GM13977 (cell line): ENCODE measurements around the gene BBC3.
A peak's percentile ranks its signal among the peaks of the same experiment; 100 is the strongest.

ENCODE experiments used
- DNase-seq: peaks from one replicate; pipeline ENCODE4 v3.0.0; 2012; ENCODE audit warnings: low spot score
- in situ Hi-C: fragments of 300-500 bp; cut with MboI; formaldehyde crosslinking; loops from one replicate; pipeline ENCODE4 v1.12.0; 2022; ENCODE audit warnings: low sequenced_read_pairs, low pct_unique_long_range_greater_than_20kb, mixed read lengths, inconsistent platforms; ENCODE audit not compliant: unreplicated experiment
- TF ChIP-seq, protein P1 (sequence below): IDR thresholded peaks from 2 replicates; pipeline ENCODE4 v1.5.1; 2012; ENCODE audit warnings: mild to moderate bottlenecking, control low read depth; ENCODE audit not compliant: insufficient read depth; ENCODE audit errors: extremely low read depth, missing control alignments

The BBC3 gene

DNA sequence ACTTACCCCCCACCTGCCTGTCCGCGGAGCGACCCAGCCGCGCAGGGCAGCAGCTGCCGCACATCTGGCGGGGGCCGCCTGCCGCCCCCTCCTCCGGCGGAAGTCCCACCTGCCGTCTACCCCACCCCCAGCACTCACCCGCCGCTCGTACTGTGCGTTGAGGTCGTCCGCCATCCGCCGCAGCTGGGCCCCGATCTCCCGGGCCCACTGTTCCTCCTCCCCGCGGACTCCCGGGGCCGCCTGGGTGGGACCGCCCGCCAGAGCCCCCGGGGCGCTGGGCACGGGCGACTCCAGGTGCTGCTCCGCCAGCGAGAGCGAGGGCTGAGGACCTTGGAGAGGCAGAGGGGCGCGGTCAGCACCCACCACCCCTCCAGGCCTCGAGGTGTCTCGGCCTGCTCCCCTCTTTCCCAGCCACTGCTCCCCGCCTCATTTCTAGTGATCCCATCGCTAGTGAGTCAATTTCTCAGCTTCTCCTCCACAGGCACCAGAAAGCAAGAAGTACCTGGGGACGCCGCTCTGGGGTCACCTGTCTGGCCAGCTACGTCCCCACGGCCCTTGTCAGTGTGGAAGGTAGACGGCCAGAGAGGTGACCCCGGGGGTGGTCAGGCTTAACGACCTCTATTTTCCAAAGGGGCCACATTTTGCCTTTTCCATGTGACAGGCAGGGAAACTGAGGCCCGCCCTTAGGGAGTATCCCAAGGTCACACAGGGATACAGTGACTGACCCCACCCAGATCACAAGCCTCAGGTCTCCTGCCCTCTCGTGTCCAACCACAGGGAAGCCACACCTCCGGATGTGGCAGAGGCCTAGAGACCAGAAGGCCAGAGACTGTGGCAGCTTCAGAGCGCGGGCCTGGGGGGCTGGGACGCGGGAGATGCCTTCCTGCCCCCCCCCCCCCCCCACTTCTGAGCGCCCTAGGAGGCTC lies 4.3 kb downstream of the BBC3 start:
- DNase-seq, result peak; percentile 82
- in situ Hi-C loops, result no loop called here
- TF ChIP-seq, protein P1, sequence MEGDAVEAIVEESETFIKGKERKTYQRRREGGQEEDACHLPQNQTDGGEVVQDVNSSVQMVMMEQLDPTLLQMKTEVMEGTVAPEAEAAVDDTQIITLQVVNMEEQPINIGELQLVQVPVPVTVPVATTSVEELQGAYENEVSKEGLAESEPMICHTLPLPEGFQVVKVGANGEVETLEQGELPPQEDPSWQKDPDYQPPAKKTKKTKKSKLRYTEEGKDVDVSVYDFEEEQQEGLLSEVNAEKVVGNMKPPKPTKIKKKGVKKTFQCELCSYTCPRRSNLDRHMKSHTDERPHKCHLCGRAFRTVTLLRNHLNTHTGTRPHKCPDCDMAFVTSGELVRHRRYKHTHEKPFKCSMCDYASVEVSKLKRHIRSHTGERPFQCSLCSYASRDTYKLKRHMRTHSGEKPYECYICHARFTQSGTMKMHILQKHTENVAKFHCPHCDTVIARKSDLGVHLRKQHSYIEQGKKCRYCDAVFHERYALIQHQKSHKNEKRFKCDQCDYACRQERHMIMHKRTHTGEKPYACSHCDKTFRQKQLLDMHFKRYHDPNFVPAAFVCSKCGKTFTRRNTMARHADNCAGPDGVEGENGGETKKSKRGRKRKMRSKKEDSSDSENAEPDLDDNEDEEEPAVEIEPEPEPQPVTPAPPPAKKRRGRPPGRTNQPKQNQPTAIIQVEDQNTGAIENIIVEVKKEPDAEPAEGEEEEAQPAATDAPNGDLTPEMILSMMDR, result no peak

DNA sequence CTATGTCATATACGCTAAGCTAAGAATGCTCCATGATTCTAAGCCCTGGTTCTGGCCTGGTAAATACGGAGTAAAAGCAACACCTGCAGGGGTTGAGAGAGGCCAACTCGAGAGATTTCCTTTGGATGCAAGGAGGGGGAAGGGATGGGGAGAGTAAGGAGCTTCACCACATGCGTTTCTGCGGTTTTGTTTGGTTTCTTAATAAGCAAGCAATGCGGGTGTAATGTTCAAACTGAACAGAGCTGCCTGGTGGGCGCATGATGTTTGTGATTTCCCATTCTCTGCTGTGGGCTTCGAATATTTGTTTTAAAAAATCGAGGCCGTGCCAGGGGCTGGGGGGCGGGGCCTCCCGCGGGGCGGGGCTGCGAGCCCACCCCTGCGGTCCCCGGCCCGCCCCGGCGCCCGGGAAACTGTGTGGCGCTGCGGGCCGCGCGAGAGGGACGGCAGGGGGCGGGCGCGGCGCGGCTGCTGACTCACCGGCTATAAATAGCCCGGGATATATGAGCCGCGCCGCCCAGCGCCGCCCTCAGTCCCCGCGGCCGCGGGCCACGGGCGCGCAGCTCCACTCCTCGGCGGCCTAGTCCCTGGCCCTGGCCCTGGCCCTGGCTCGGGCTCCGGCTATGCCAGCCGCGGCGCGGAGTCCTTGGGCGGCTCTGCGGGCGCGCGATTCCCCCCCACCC lies 5.1 kb downstream of the BBC3 start:
- in situ Hi-C loops, result no loop called here
- TF ChIP-seq, protein P1, result peak; percentile 40
- DNase-seq, result peak; percentile 98

DNA sequence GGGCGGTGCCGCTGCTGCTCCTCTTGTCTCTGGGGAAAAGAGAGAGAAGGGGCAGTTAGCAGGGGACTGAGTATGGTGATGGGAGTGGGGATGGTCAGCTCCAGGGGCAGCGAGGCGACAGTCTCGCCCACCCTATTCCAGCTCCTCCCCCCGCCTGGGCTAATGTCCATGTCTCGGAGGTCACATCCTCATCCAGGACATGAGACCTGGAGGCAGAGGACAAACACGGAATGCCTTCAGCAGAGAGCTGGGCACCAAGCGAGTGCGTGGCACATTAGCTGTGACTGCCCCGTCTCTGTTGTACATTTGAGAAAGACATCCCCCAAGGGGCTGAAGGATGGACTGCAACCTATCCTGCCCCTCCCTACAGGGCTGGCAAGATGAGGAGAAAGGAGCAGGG lies 9.1 kb downstream of the BBC3 start:
- in situ Hi-C loops, result no loop called here
- DNase-seq, result no peak
- TF ChIP-seq, protein P1, result no peak

DNA sequence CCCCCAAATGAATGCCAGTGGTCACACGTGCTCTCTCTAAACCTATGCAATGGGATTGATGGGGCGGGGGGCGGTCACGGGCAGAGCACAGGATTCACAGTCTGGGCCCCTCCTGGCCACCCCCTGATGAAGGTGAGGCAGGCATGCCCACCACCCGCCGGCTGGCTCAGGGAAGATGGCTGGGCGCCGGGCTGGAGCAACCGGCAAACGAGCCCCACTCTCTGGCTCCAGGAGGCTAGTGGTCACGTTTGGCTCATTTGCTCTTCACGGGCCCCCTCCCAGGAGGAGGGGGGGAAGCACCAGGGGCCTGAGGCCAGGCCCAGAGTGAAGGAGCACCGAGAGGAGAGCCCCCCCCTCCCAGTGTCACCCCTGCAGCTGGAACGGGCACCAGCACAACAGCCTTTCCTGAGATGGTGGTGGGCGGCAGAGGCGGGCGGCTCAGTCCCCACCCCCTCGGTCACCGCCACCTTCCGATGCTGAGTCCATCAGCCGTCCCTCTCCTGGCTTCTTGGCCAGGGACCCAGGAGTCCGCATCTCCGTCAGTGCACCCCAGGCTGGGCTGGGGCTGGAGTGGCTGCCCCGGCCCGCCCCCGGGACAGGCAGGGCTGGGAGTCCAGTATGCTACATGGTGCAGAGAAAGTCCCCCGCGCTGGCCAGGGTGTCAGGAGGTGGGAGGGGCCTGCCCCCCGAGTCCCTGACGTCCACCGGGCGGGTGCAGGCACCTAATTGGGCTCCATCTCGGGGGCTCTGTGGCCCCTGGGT lies 9.7 kb downstream of the BBC3 start:
- in situ Hi-C loops, result no loop called here
- no peak for DNase-seq
- TF ChIP-seq, protein P1, result no peak

DNA sequence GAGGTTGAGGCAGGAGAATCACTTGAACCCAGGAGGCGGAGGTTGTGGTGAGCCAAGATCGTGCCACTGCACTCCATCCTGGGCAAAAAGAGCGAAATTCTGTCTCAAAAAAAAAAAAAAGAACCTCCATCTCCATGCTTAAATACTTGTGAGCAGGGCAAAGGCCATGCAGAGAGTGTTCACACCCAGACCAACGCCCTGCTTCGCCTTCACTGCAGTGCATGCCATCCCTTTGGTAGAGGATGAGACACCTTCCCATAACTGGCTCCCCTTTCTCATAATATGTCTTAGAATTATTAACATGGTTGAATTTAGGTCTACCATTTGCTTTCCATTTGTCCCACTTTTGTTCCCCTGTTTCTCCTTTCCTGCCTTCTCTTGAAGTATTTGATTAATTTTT lies 15.4 kb downstream of the BBC3 start:
- no peak for DNase-seq
- in situ Hi-C loops, result no loop called here

More for the DNA sequence above, 15.4 kb downstream of the BBC3 start:
- TF ChIP-seq, protein P1, result no peak
